Measurements from ENCODE around the gene PFKL.
A peak's percentile ranks its signal among the peaks of the same experiment; 100 is the strongest.
"Not testable (repeated sequence)": the region's sequence is repeated elsewhere in the genome, so short reads cannot be mapped to it uniquely, and the experiment has no call there.

Gene PFKL

DNA sequence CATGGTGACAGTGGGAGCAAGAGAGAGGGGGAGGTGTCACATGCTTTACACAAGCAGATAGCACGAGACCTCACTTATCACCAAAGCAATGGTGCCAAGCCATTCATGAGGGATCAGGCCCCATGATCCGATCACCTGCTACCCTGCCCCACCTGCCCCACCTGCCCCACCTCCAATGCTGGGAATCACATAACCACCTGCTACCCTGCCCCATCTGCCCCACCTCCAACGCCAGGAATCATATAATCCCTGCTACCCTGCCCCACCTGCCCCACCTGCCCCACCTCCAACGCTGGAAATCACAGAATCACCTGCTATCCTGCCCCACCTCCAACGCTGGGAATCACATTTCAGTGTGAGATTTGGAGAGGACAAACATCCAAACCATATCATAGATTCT is 24.8 kb upstream of the PFKL start:
- DNase-seq (ENCODE audit: low read depth in 2 of 2, low spot score in 1 of 2): no peak

DNA sequence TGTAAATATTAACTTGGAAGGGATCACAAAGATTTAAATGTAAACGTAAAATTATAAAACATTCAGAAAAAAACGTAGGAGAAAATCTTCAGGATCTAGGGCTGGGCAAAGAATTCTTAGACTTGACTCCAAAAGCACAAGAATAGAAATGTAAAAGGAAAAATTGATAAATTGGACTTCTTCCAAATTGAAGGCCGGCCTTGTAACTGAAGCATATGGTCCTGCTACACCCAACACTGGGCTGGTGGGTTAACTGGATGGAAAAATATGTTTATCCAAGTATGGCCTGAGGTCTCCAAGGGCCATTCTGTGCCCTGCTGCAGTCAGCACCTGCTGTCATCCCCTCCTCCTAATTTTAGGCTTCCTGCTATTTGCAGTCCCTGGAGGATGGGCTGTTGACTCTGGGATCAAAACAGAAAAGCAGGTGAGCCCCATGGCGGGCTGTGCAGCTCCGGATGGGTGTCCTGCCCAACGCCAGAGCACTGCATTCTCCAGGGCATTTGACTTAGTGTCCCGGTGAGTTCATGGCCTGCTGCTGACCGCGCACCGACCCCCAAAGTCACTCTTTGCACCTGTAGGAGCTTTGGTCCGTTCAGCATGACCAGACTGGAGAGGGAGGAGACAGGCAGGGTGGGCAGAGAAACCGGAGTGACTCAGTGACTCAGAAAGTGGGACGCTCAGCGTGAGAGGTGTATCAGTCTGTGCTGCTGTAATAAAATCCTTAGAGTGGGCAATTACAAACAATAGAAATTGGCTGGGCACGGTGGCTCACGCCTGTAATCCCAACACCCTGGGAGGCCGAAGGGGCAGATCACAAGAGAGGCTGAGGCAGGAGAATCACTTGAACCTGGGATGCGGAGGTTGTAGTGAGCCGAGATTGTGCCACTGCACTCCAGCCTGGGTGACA is 20.2 kb upstream of the PFKL start:
- DNase-seq (ENCODE audit: low read depth in 2 of 2, low spot score in 1 of 2): no peak

DNA sequence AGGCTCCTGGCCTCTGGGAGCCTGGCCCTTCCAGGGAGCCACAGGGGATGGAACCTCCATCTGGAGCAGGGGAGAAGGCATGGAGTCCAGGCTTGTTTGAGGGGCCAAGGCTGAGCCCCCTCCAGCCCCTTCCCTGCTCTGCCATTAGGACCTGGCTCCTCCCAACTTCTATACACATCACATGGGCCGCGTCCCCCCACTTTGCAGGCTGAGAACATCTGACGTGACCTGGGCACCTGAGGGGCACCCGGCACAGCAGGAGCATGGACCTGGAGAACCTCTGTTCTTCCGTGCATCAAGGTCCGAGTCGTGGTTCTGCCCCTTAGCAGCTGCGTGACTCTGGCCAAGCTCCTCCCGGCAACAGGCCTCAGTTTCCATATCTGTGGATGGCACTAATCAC is 18.1 kb upstream of the PFKL start:
- no peak for DNase-seq (ENCODE audit: low read depth in 2 of 2, low spot score in 1 of 2)

DNA sequence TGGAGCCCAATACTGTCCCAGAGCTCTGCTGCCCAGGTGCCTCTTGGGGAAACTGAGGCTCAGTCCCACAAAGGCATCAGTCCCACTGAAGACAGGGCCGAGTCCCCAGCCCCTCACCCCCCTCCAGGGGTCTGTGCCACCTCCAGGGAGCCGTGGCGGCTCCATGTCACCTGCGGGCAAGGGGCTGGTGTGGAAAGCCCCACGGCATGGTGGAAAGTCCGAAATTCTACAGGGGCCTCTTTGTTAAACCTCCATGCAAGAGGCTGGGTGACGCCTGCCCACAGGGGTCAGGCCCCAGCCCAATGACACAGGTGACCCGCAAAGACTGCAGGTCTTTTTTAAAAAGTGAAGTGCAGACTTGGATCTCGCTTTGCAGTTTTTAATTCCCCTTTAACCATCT is 17.5 kb upstream of the PFKL start:
- no peak for DNase-seq (ENCODE audit: low read depth in 2 of 2, low spot score in 1 of 2)

DNA sequence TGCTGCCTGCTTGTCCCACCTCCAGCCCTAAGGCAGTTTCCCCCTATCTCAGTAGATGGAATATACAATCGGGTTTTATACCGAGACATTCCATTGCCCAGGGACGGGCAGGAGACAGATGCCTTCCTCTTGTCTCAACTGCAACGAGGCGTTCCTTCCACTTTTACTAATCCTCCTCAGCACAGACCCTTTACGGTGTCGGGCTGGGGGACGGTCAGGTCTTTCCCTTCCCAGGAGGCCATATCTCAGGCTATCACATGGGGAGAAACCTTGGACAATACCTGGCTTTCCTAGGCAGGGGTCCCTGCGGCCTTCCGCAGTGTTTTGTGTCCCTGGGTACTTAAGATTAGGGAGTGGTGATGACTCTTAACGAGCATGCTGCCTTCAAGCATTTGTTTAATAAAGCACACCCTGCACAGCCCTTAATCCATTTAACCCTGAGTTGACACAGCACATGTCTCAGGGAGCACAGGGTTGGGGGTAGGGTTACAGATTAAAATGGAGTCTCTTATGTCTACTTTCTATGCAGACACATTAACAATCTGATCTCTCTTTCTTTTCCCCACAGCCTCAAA is 16.6 kb upstream of the PFKL start:
- DNase-seq (ENCODE audit: low read depth in 2 of 2, low spot score in 1 of 2): not testable (repeated sequence)

DNA sequence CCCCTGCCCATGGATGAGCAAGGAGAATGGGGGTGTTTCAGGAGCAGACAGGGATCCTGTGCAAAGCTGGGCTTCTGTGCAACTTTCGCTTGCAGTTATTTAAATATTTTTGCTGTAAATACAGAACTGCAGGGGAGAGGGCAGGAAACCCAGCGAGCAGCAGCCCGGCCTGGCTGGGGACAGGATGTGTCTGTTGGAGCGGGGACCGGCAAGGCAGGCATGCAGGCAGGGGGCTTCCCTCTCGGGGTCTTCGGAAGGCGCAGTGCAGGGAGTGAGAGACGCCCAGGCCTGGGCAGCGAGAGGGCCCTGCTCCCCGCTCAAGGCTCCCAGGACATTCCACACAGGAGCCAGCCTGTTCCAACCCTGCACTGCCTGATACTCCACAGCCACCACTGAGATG is 15.9 kb upstream of the PFKL start:
- DNase-seq (ENCODE audit: low read depth in 2 of 2, low spot score in 1 of 2): no peak

DNA sequence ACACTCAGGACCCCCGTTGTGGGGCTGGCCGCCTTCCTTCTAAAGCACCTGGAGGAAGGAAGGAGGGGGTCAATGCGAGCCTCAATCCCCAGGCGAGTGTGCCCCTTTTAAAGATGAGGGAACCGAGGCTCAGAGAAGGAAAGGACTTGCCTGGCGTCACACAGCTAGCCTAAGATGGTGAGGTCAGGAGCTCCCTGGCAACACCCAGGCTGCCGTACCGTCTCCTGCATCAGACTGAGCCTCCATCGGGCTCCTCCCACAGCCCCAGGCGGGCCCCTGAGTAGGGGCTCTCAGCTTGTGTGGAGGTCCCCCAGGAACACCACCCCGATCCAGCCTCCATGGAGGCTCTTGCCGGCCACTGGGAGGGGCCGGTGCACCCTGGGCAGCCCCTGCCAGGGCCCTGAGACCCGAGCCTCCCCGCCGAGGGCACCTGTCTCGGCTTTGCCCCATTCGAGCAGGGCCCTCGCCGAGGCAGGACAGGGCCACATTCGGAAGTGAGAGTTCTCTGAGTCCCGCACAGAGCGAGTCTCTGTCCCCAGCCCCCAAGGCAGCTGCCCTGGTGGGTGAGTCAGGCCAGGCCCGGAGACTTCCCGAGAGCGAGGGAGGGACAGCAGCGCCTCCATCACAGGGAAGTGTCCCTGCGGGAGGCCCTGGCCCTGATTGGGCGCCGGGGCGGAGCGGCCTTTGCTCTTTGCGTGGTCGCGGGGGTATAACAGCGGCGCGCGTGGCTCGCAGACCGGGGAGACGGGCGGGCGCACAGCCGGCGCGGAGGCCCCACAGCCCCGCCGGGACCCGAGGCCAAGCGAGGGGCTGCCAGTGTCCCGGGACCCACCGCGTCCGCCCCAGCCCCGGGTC is 14.5 kb upstream of the PFKL start, which contains the start of gene AIRE:
AIRE (plus strand) TSS at position 739 of the 855 bp plus-strand sequence. CDS start 131 bp downstream, outside the sequence.
- no peak for DNase-seq (ENCODE audit: low read depth in 2 of 2, low spot score in 1 of 2)

DNA sequence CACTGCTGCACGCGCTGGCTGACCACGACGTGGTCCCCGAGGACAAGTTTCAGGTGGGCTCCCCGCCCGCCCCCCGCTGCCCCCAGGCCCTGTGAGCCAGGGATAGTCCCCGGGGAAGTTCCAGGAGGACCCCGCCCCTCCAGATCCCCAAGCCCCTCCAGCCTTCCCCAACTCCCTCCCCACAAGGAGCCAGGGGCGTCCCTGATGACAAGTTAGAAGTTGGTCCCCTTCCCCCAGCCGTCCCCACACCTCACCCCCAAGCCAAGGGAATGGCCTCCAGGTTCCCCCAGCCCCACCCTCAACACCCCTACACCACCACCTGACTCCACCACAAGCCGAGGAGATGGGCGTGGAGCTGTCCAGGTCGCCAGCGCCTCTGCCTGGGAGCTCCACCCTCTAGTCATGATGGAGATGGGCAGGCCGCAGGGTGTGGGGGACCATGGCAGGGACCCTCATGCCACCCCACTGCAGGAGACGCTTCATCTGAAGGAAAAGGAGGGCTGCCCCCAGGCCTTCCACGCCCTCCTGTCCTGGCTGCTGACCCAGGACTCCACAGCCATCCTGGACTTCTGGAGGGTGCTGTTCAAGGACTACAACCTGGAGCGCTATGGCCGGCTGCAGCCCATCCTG is 13.7 kb upstream of the PFKL start:
- no peak for DNase-seq (ENCODE audit: low read depth in 2 of 2, low spot score in 1 of 2)

DNA sequence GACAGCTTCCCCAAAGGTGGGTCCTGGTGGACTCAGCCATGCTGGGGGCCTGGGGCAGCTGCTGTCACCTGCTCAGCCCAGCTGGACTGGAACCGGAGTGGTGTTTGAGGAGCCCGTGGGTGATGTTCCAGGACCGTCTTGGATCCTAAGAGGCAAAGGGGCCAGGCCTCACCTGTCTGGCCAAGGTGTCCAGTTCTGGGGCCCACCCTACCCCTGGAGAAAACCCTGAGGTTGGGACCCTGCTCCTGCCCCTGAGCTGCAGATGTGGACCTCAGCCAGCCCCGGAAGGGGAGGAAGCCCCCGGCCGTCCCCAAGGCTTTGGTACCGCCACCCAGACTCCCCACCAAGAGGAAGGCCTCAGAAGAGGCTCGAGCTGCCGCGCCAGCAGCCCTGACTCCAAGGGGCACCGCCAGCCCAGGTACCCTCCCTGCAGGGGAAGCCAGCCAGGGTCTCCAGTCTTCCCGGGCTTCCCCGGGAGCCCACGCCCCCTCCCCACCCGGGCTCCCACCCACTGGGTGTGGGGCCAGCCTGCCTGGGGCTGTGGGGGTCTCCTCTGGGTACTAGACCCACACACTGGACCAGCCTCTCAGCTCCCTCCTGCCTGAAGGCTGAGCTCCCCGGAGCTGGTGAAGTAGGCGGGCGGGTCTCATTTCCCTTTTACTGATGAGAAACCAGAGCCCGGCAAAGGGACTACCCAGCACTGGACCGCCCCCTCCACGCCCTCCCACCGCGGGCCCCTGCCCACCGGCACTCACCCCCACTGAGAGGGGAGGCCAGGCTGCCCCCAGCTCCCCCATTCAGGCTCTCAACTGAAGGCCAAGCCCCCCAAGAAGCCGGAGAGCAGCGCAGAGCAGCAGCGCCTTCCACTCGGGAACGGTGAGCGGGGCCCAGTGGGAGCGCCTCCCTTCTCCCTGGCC is 12.9 kb upstream of the PFKL start:
- DNase-seq (ENCODE audit: low read depth in 2 of 2, low spot score in 1 of 2): no peak

DNA sequence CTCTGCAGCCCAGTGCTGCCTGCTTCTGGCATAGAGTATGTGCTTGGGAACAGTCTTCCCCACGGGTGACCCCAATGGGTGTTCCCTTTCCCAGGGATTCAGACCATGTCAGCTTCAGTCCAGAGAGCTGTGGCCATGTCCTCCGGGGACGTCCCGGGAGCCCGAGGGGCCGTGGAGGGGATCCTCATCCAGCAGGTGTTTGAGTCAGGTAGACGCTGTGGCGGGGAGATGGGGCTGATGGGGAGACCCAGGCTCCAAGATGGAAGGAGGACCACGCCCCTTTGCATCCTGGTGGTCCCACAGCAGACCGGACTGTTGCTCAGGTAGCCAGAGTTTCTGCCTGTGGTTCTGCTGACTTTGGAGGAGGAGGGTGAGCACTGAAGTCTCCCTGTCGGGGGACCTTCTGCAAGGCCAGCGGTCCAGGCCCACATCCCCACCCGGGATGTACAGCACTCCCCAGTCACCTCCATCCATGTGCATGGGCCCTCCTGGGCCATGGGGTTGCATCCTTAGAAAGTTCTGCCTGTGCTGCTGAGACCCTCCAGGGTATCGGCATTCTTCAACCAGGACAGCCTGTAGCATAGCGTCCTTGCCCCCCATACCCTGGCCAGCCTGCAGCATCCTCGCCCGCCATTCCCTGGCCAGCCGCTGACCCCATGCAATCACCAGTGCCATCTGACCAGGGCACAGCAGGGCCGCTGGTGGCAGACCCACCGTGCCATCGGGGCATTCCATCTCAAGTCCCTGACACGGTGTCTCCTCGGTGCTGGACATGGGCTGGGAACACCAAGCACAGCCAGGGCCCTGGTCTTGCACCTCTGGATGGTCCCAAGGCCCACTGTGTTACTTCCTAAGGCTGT is 11.4 kb upstream of the PFKL start:
- no peak for DNase-seq (ENCODE audit: low read depth in 2 of 2, low spot score in 1 of 2)

DNA sequence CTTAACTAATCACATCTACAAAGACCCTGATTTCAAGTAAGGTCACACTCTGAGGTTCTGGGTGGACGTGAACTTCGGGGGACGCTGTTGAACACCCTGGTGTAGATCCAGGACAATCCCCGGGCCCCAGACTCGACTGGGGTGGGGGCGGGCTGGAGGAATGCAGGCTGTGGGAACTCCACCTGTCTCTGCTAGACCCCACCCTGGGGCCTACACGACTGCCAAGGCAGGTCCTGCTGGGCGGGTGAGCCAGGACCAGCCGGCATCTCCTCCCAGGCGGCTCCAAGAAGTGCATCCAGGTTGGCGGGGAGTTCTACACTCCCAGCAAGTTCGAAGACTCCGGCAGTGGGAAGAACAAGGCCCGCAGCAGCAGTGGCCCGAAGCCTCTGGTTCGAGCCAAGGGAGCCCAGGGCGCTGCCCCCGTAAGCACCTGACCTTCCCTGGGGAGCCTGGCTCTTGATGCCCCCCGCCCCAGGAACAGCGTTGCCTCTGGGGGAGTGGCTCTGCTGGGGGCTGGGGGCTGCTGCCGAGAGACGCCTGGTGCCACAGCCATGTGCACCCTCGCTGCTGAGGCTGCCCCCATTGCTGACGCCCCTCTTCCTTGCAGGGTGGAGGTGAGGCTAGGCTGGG is 10.4 kb upstream of the PFKL start:
- no peak for DNase-seq (ENCODE audit: low read depth in 2 of 2, low spot score in 1 of 2)

DNA sequence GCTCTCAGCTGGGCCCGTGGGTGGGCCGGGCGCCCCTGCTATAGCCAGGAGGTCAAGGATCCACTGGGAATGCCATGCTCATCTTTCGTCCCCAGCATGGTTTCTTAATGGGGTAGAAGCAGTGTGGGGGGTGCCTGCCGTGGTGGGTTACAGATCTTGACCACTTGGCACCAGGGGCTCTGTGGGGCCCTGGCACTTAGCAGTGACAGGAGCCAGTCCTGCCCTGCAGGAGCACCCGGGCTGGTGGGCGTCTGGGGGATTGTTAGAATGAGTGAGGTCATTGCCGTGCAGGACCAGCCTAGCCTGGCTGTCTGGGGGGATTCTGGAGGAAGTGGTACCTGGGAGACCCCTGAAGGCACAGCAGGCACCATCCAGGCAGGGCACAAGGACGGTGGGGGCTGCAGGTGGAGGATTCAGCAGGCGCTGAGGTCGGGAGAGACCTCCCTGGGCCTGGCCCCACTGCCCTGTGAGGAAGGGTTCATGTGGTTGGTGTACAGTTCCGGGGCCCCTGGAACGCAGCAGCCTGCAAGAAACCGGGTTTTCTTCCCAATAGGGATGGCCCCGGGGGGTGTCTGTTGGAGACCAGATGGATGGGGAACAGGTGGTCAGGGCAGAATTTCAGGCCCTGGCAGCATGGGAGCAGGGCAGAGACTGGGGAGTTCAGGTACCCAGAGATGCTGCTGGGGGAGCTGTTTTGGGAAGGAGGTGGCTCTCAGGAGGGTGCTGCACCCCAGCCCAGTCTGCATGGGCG is 9.4 kb upstream of the PFKL start:
- no peak for DNase-seq (ENCODE audit: low read depth in 2 of 2, low spot score in 1 of 2)

DNA sequence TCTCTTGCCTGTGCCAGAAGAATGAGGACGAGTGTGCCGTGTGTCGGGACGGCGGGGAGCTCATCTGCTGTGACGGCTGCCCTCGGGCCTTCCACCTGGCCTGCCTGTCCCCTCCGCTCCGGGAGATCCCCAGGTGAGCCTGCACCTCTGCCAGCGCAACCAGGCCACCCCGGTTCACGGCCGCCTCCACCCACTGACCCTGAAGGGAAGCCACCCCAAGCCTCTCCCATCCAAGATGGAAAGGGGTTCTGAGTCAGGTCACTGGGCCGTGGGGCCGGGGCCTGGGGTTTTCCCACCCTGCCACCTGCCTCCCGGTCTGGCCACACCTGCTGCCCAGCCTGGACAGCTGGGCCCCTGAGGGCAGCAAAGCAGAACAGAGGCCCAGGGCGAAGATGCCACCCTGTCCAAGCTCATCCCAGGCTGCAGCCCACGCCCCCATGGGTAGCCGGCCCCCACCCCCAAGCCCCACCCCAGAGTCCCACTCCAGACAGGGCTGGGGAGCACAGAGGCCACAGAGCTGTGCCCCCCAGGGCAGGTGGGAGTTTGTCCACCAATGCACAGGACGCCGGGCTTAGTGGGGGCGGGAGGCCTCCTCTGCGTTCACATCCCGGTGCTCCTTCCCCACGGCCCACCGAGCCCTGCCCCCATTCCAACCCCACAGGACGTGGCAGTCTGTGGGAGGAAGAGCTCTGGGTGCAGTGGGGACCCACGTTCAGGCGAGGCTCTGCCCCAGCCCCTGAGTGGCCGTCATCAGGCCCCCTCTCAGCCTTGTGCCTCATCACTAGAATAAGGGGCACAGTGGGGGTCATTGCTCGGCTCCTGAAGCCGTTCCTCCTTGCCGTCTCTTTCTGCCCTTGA is 8.5 kb upstream of the PFKL start:
- no peak for DNase-seq (ENCODE audit: low read depth in 2 of 2, low spot score in 1 of 2)

DNA sequence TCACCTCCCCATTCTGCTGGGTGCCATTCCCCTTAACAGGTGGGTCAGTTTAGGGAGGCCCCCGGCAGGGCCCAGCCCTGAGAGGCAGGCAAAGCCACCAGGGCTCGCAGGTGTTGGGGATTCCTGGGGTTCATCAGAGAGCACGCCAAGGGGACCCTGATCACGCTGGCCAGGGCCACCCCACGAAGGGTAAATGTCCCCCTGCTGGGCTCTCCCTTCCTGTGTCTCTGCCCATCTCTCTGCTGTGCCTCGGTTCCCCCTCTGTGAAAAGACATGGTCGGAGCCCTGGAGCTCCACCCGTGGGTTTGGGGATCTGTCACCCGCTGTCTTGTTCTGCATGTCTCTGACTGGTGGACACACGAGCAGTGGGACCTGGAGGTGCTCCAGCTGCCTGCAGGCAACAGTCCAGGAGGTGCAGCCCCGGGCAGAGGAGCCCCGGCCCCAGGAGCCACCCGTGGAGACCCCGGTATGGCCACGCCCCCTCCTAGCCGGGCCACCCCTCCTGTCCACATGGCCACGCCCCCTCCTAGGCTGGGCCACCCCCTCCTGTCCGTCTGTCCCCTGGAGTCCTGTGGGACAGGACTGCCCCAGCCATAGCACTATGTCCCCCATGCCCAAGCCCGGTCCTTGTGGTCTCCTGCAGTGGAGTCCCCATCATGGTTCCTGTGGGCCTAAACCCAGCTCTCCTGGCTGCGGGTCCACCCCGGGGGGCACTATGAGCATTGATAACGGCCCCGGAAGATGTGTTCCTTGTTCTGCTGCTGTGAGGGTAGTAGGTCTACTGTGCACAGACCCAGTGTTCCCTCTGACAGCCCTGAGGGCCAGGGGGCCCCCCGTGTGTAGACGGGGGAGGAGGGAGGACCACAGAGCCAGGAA is 7.7 kb upstream of the PFKL start:
- no peak for DNase-seq (ENCODE audit: low read depth in 2 of 2, low spot score in 1 of 2)

DNA sequence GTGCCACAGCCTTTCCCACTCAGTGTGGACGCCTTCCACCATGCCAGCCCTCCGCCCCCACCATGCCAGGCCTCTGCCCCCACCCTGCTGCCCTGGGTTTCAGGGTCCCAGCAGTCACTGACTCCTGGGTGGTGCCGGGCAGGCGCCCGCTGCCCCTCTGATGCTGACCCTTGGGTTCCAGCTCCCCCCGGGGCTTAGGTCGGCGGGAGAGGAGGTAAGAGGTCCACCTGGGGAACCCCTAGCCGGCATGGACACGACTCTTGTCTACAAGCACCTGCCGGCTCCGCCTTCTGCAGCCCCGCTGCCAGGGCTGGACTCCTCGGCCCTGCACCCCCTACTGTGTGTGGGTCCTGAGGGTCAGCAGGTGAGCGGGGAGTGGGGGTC is 7.0 kb upstream of the PFKL start:
- DNase-seq (ENCODE audit: low read depth in 2 of 2, low spot score in 1 of 2): no peak

DNA sequence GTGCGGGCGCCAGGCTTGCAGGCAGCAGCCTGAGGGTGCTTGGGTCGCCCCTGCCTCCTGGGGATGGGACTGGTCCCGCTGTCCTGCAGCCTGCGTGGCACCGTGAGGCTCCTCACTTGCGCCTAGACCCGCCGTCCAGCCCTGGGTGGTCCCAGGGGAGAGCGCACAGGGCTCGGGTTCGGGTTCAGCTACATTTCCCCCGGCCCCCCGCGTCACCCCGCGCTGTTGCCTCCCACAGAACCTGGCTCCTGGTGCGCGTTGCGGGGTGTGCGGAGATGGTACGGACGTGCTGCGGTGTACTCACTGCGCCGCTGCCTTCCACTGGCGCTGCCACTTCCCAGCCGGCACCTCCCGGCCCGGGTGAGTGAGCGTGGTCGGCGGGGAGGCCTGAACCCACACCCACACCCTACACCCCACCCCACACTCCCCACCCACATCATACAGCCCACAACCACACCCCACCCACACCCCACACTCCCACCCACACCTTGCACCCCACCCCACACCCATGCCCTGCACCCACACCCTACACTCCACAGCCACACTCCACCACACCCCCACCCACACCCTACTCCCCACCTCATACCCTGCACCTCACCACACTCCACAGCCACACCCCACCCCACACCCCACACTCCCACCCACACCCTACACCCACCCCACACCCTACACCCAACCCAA is 6.2 kb upstream of the PFKL start:
- DNase-seq (ENCODE audit: low read depth in 2 of 2, low spot score in 1 of 2): peak in 1 of 2 donors; percentile 9

Measured in stimulated activated CD8-positive, alpha-beta memory T cell treated with anti-CD3 and anti-CD28 coated beads, Interleukin-4, amount 100 ng/mL, for 1 hour (primary cell).